Effector memory CD8-positive, alpha-beta T cell (primary cell): ENCODE results near the gene PLEK2.
"Not testable (repeated sequence)": the region's sequence is repeated elsewhere in the genome, so short reads cannot be mapped to it uniquely, and the experiment has no call there.

ENCODE experiments used
- ATAC-seq: fragments of 150-1000 bp; cut with Tn5 transposase; replicated peaks from 2 replicates; pipeline ENCODE4 v1.10.0; 2021; ENCODE audit warnings: mild to moderate bottlenecking, moderate library complexity
- DNase-seq, 3 experiments: peaks; one replicate each; pipeline ENCODE4 v3.0.0; 2021
- H3K27ac Mint-ChIP-seq, 2 donors: one replicate each; pipeline ENCODE4 v1.8.0; 2022; ENCODE audit warnings: mild to moderate bottlenecking in 2 of 2, mixed read lengths in 2 of 2, moderate library complexity in 2 of 2
- H3K27me3 Mint-ChIP-seq, 2 donors: one replicate each; pipeline ENCODE4 v1.8.0; 2022; ENCODE audit warnings: mixed read lengths in 2 of 2
- H3K36me3 Mint-ChIP-seq: one replicate; pipeline ENCODE4 v1.8.0; 2022; ENCODE audit warnings: mild to moderate bottlenecking, moderate library complexity, mixed read lengths; ENCODE audit not compliant: insufficient read depth
- H3K4me1 Mint-ChIP-seq, 2 donors: one replicate each; pipeline ENCODE4 v1.8.0; 2022; ENCODE audit warnings: low read depth in 2 of 2, mixed read lengths in 2 of 2
- H3K4me3 Mint-ChIP-seq, 2 donors: one replicate each; pipeline ENCODE4 v1.8.0; 2022; ENCODE audit warnings: mild to moderate bottlenecking in 2 of 2, mixed read lengths in 2 of 2, moderate library complexity in 2 of 2
- H3K9me3 Mint-ChIP-seq, 2 donors: one replicate each; pipeline ENCODE4 v1.8.0; 2022; ENCODE audit warnings: mixed read lengths in 2 of 2

The PLEK2 gene

DNA sequence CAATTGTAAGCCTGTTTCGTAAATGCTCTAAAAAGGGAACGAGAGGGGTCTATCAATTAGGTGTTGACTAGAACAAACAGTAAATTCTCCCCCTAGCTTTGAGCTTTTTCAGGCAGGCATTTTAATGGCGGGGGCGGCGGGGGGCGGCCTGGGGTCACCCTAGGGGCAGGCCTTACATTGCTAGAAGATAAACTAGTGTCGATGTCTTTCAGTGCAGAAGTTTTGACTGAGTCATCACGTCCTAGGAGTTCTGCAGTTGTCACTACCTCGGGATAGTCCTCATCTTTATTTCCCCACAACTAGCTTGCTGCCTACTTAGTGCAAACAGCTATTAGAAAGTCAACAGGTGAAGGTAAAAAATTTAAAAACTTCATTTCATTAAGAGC is 54.0 kb downstream of the PLEK2 start:
- Mint-ChIP-seq H3K36me3 (peaks cover 36% of the 10 kb centered on the region), H3K4me1 (peaks cover 21 to 40% of the 10 kb centered on the region in 2 donors), H3K27me3 (no peaks in the 10 kb centered on the region), H3K27ac (peak overlapping the region; percentile 97 to 98), H3K4me3 (peak overlapping the region; percentile 92 to 98), H3K9me3 (no peaks in the 10 kb centered on the region)
- ATAC-seq (no peak), DNase-seq (no peak)

DNA sequence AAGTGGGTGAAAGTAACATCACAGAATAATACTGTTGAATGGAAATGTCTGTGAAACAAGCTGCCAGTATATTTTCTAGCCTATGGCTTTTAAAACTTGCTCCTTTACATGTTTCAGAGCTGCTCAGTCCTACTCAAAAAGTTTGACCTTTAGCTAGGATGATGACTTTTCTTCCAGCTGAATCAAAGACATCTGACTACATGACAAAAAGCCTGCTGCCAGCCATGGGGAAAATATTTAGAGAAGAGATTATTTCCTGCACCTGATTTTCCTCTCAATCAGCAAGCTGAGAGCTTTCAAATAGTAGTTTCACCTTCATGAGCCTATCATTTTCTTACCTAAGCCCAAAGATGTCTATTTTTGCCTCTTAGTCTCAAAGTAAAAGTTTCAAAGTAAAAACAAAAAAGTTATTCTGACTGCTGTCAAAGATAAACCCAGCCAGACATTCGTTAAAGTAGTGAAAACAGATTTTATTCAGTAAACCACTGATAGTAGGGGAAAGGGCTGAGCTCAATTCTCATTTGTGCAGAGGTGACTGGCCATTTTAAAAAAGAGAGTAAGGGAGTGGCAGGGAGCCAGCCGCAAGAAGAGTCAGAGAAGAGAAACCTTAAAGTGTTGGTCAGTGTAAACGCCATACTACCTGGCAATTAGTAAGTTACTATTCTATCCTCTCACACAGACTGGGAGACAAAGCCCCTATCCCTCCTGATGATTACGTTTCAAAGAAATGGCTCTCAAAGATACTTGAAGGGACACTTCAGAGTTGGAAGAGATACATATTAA is 54.6 kb downstream of the PLEK2 start:
- Mint-ChIP-seq H3K27me3 (no peaks in the 10 kb centered on the region), H3K36me3 (peaks cover 33% of the 10 kb centered on the region), H3K27ac (peak overlapping the region; percentile 8 to 97), H3K9me3 (no peaks in the 10 kb centered on the region), H3K4me1 (peaks cover 17 to 36% of the 10 kb centered on the region in 2 donors), H3K4me3 (peak overlapping the region in 1 of 2 donors; percentile 92)
- ATAC-seq = no peak
- DNase-seq = no peak

DNA sequence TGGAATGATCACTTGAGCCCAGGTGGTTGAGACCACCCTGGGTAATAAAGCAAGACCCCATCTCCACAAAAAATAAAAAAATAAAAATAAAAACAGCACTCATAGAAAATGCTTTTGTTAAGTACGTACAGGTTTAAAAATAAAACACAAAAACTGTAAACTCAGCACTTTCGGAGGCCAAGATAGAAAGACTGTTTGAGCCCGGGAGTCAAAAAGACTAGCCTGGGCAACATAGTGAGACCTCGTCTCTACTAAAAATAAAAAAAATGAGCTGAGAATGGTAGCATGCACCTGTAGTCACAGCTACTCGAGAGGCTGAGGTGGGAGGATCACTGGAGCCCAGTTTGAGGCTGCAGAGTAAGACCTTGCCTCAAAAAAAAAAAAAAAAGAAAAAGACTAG is 59.9 kb downstream of the PLEK2 start:
- H3K36me3 Mint-ChIP-seq = peaks cover 61% of the 10 kb centered on the region
- DNase-seq = no peak

DNA sequence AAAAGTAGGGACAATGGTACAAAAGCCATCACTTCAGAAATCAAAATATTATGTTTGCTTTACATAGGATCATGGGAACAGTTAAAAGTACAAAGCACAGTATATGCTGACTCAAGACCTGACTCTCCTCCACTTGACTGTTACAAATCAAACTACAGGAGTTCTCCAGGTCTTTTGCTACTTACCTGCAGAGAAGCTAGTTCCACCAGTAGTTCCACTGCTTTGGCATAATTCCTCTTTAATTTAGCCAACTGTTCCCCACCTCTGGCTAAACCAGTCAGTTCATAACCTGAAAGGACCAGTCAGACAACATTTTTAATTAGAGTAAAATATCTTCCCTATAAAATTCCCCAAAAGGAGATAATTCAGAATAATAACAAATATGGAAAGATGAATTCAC is 66.4 kb downstream of the PLEK2 start:
- Mint-ChIP-seq H3K27ac (no peak overlapping the region), H3K36me3 (peaks cover 76% of the 10 kb centered on the region), H3K9me3 (no peaks in the 10 kb centered on the region), H3K4me1 (no peaks in the 10 kb centered on the region), H3K27me3 (no peaks in the 10 kb centered on the region), H3K4me3 (no peak overlapping the region)
- no peak for DNase-seq
- ATAC-seq = no peak

More for the DNA sequence above, 59.9 kb downstream of the PLEK2 start:
- ATAC-seq = no peak
- Mint-ChIP-seq H3K4me3 (no peak overlapping the region), H3K4me1 (peaks cover 0 to 9% of the 10 kb centered on the region in 2 donors), H3K9me3 (no peaks in the 10 kb centered on the region), H3K27me3 (no peaks in the 10 kb centered on the region), H3K27ac (no peak overlapping the region)

DNA sequence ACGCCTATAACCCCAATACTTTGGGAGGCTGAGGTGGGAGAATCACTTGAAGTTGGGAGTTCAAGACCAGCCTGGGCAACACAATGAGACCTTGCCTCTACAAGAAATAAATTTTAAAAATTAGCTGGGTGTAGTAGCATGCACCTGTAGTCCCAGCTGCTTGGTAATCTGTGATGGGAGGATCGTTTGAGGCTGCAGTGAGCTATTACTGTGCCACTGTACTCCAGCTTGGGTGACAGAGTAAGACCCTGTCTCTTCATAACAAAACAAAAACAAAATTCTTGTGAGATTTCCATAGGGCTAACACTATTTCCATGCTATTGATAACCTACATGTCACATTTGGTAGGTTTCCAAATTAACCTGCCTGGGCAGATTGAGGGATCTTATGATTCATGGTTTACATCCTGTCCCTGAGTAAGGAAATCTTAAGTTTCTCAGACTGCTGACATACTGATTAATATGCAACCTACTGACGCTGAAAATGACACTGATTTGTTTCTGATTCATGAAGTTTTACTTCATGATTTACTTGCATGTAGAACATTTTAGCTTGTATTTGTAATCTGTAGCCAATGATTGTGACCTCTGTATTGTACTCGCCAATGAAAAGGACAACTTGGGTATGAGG is 68.2 kb downstream of the PLEK2 start:
- H3K4me3 Mint-ChIP-seq = no peak overlapping the region
- DNase-seq (no peak), ATAC-seq (no peak)
- H3K36me3 Mint-ChIP-seq = peaks cover 75% of the 10 kb centered on the region
- peak overlapping the region in 1 of 2 donors; percentile 38 for H3K27ac Mint-ChIP-seq
- no peaks in the 10 kb centered on the region for H3K4me1 Mint-ChIP-seq
- no peaks in the 10 kb centered on the region for H3K27me3 Mint-ChIP-seq
- H3K9me3 Mint-ChIP-seq = no peaks in the 10 kb centered on the region

DNA sequence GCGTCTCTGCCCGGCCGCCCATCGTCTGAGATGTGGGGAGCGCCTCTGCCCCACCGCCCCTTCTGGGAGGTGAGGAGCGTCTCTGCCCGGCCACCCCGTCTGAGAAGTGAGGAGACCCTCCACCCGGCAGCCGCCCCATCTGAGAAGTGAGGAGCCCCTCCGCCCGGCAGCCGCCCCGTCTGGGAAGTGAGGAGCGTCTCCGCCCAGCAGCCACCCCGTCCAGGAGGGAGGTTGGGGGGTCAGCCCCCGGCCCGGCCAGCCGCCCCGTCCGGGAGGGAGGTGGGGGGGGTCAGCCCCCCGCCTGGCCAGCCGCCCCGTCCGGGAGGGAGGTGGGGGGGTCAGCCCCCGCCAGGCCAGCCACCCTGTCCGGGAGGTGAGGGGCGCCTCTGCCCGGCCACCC is 70.7 kb downstream of the PLEK2 start:
- H3K36me3 Mint-ChIP-seq = peaks cover 74% of the 10 kb centered on the region
- ATAC-seq, H3K27me3 Mint-ChIP-seq, H3K4me3 Mint-ChIP-seq, DNase-seq, H3K27ac Mint-ChIP-seq, H3K9me3 Mint-ChIP-seq, H3K4me1 Mint-ChIP-seq: not testable (repeated sequence)
